ENCODE data around the gene SNX25.
"Not testable (repeated sequence)": the region's sequence is repeated elsewhere in the genome, so short reads cannot be mapped to it uniquely, and the experiment has no call there.

The SNX25 gene

DNA sequence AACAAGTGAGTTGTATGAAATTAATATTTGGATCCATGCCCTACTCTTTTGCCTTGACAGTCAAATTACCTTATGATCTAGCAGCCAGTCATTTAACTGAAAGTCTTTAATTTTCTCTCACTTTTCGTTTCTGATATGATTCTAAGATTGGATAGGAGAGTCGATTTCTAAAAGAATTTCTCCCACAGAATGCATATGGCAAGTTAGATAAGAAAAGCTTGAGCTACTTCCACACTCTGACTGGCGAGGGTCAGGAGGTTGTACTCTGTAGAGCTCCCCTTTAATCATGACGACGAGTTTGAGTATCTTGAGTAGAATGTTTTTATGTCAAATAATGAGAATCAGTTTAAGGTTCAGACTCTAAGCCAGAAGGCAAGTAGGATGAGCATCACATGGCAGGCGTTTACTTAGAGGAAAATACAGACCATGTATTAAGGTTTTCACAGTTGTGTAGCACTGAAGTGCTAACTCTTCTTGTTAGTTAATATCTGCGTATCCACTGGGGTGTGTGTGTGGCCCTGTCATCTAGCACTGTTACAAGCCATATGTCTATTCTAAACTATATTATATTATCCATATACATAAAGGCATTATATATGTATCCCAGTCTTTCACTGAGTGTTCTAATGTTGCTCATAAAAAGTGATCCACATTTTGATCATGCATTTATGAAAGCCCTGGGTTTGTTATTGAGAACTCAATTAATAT is 148.5 kb downstream of the SNX25 start:
- no peak for DNase-seq
- in situ Hi-C loops (cut with MboI; ENCODE audit: low pct_unique_long_range_greater_than_20kb, low sequenced_read_pairs) = no loop called here

DNA sequence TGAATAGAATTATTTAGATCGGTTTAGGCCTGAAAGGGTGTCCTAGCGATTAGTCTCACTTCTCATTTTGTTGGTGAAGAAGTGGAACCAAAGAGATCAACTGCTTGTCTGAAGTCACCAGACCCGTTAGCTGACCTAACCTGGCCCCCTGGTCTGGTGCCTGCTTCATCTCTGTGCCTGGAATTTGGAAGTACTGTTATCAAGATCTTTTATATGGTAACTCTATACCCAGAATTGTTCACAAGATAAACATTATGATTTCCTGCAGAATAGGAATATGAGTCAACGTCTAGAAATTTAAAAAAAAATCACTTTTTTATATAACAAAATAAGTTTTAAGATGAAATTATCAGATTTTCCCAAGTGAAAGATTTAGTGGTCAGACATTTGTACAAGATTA is 149.1 kb downstream of the SNX25 start:
- DNase-seq = no peak
- in situ Hi-C loops (cut with MboI; ENCODE audit: low pct_unique_long_range_greater_than_20kb, low sequenced_read_pairs) = no loop called here

DNA sequence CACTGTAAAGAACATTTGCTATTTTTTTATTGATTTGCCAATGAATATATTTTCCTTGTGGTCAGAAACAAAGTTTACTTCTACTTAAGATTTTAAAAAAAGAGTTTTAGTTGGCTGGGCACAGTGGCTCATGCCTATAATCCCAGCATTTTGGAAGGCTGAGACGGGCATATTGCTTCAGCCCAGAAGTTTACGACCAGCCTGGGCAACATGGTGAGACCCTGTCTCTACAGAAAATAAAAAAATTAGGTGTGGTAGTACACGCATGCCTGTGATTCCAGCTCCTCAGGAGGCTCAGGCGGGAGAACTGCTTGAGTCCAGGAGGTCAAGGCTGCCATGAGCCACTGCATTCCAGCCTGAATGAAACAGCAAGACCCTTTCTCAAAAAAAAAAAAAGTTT is 149.6 kb downstream of the SNX25 start:
- DNase-seq = no peak
- in situ Hi-C loops (cut with MboI; ENCODE audit: low pct_unique_long_range_greater_than_20kb, low sequenced_read_pairs) = no loop called here

DNA sequence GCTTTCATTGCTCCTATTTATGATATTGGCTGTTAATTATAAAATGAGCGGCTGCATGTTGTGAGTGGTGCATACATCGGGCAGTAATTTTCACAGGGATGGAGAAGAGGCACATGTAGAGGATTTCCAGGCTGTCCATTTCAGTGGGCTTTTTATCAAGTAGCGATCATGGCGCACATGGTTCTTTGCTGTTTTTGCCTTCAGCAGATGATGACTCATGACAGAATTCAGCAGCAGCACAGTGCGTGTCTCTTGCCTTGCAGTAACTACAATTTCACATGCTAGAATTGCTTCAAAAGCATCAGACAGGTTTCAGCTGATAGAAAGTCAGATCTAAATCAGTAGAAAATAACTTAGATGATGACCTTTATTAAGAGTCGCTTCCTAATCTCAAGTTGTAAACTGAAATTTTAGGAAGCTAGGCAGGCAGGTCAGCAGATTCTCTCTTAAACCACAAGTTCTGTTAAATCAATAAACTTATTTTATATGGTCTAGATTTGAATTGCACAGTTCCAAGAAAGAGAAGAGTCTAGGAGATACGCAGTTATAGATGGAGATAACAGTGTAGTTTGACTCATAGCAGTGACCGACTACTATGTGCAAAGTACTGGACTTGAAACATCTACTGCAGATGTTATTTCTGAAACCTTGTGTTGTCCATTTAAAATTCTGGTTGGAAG is 150.5 kb downstream of the SNX25 start:
- in situ Hi-C loops (cut with MboI; ENCODE audit: low pct_unique_long_range_greater_than_20kb, low sequenced_read_pairs) = no loop called here
- DNase-seq = no peak

DNA sequence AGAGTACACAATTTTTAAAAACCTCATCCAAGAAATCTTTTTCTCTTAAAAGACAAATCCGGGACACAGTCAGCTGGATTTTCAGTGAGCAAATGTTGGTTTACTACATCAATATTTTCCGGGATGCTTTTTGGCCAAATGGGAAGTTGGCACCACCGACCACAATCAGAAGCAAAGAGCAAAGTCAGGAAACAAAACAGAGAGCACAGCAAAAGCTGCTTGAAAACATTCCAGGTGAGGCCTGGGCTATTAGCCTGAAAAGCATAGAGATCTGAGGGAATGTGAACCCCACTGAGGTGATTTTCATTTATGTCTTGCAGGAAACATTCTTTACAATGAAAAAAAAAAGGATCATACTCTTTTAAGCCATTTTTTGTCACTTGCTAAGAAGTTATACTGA is 152.5 kb downstream of the SNX25 start:
- in situ Hi-C loops (cut with MboI; ENCODE audit: low pct_unique_long_range_greater_than_20kb, low sequenced_read_pairs) = no loop called here
- no peak for DNase-seq

DNA sequence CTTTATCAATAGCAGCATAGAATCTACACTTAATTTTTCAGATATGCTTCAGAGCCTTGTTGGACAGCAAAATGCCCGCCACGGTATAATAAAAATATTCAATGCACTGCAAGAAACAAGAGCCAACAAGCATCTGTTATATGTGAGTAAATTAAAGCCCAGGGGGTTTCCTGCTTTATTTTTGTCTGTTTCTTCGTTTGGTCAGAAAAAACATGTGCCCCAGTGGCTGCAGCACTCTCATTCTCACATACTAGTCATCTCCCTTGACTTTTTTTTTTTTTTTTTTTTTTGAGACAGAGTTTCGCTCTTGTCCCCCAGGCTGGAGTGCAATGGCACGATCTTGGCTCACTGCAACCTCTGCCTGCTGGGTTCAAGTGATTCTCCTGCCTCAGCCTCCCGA is 153.2 kb downstream of the SNX25 start:
- in situ Hi-C loops (cut with MboI; ENCODE audit: low pct_unique_long_range_greater_than_20kb, low sequenced_read_pairs) = not testable (repeated sequence)

DNA sequence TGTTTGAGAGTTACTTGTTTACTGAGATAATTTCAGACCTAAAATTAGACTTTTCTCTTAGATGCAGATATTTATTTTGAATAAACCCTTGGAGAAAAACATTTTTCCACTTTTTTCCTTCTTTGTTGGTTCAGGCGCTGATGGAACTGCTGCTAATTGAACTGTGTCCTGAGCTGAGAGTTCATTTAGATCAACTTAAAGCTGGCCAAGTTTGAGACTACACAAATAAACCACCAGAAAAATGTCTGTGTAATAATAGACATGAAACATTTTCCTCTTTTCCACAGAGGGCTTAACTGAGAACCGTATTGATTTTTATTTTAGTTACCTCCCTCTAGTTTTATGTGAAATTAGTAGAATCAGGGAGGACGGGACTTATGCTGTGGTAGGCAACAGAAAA is 153.9 kb downstream of the SNX25 start:
- in situ Hi-C loops (cut with MboI; ENCODE audit: low pct_unique_long_range_greater_than_20kb, low sequenced_read_pairs) = no loop called here

More for the DNA sequence above, 153.2 kb downstream of the SNX25 start:
- not testable (repeated sequence) for DNase-seq

DNA sequence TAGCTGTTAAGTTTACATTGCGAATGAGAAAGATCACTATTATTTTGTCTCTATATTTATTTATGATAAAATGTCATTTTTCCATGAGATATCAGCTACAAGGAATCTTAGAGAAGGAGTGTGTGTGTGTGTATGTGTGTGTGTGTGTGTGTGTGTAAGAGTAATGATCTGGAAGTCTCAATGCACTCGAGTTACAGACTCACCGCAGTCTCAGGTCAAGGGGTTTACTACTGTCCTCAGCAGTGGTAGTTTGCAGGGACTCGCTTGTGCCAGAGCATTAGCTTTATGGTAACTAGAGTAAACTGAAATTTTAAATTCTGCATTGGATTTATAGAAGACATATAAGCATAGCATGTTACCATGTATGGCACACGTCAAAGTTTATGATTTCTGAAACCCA is 155.5 kb downstream of the SNX25 start:
- no peak for DNase-seq
- in situ Hi-C loops (cut with MboI; ENCODE audit: low pct_unique_long_range_greater_than_20kb, low sequenced_read_pairs) = no loop called here

More for the DNA sequence above, 153.9 kb downstream of the SNX25 start:
- DNase-seq = no peak

DNA sequence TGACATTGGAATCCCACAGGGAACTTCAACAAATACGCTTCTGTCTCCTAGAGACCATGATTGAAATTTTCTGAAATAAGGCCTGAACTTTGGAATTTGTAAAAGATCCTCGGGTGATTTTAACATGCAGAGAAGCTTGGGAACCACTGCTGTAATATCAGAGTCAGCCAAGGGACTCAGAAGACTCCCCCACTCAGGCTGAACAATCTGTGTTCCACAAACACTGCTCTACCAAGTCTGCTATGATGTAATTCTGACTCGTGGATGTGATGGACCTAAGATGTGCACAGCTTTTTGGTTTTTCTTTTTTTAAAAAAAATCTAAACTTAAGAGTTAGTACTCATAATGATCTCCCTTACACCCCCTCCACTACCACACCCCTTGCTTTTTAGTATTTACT is 160.3 kb downstream of the SNX25 start:
- in situ Hi-C loops (cut with MboI; ENCODE audit: low pct_unique_long_range_greater_than_20kb, low sequenced_read_pairs) = no loop called here
- no peak for DNase-seq

DNA sequence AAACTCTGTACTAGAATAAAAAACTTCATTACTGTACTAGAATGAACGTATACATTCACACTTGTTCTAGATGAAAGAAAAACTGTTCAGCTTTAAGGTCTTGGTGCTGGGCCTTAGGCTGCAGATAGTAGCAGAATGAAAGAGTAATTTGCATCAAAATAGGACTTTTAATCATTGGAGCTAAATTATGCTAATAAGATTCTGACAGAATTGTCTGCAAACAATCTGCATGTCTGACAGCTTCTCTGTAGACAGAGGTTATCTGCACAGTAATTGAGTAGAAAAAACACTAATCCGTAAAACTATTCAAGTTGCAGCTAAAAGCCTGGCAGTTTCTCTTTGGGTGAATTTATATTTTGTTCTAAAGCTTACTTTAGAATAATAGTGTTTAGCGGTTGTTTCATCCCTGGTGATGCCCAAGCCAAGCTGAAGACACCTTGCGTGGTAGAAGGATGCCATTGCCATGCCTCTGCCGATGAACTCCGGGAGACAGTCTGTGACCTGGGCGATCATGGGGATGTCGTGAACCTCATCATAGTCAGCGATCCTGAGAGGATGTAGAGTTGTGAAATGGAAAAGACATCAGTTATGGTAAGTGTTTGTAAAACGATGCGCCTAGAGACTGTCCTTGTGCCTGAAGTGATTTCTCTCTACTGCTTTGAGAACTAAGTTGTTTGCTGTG is 161.0 kb downstream of the SNX25 start:
- in situ Hi-C loops (cut with MboI; ENCODE audit: low pct_unique_long_range_greater_than_20kb, low sequenced_read_pairs) = no loop called here
- no peak for DNase-seq

DNA sequence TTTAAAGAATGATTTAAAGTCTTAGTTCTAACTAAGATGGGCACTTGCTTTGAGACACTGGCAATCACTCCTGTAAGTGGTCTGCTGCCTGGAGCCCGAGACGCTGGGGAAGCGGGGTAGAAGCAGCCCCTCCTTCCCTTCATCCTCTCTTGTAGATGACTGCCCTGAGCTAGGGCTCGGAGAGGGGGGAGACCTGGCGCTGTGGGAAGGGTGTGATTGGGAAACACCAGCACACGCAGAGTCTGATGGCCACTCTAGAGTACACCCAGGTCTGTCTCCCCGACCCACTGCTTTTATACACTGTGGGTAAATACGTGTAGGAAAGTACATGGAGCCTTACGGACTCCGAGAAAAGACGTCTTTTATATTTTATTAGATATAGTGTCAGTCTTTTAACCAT is 162.3 kb downstream of the SNX25 start:
- DNase-seq = no peak
- in situ Hi-C loops (cut with MboI; ENCODE audit: low pct_unique_long_range_greater_than_20kb, low sequenced_read_pairs) = no loop called here

DNA sequence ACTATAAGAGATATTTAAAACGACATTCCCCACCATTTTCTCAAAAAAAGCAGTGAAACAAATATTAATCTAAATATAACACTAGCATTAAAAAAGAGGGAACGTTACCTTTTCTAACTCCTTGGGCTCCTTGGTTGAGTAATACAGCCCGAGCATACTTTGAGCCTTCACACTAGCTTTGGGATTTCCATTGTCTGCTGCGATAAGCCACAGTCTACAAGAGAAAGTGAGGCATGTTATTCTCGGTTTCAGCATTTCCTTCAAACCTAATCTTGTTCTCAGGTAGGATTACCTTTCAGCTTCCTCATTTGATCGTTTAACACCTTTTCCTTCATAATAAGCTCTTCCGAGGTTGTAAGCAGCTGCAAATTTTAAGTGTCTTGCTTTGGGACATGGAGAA is 164.6 kb downstream of the SNX25 start:
- in situ Hi-C loops (cut with MboI; ENCODE audit: low pct_unique_long_range_greater_than_20kb, low sequenced_read_pairs) = no loop called here
- DNase-seq = no peak

DNA sequence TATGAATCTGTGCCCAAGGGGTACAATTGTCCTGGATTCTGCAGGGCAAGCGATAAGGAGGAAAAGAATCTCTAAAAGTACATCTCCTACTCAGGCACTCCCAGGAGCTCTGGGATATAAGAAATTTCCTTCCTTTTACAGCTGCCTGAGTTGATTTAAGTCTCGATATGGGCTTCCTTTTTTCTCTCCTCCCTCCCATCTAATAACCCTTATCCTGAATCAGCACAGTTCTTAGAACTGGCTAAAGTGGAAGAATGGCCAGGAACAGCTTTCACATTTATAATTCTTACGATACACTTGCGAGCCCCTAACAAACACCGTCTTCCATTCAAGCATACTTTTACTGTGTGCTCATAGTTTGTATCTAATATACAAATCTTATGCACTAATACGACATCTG is 165.2 kb downstream of the SNX25 start:
- in situ Hi-C loops (cut with MboI; ENCODE audit: low pct_unique_long_range_greater_than_20kb, low sequenced_read_pairs) = no loop called here
- peak; percentile 18 for DNase-seq

DNA sequence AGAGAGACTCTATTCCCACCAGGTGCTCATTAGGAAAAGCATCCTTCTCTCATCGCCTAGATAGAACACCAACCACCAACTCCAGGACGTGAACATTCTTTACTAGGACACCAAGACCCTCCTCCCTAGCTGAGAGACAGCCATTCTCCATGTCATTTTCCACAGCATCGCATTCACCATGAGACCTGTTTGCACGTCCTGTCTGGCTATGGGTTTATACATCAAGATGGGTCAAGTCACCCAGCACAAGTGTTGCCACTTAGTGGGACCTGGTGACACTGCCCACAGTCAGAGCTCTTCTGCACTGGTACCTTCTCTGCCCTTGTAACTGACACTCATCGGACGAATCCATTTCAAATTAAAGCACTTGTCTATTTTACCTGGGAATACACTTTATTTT is 168.9 kb downstream of the SNX25 start:
- DNase-seq = no peak
- in situ Hi-C loops (cut with MboI; ENCODE audit: low pct_unique_long_range_greater_than_20kb, low sequenced_read_pairs) = no loop called here

DNA sequence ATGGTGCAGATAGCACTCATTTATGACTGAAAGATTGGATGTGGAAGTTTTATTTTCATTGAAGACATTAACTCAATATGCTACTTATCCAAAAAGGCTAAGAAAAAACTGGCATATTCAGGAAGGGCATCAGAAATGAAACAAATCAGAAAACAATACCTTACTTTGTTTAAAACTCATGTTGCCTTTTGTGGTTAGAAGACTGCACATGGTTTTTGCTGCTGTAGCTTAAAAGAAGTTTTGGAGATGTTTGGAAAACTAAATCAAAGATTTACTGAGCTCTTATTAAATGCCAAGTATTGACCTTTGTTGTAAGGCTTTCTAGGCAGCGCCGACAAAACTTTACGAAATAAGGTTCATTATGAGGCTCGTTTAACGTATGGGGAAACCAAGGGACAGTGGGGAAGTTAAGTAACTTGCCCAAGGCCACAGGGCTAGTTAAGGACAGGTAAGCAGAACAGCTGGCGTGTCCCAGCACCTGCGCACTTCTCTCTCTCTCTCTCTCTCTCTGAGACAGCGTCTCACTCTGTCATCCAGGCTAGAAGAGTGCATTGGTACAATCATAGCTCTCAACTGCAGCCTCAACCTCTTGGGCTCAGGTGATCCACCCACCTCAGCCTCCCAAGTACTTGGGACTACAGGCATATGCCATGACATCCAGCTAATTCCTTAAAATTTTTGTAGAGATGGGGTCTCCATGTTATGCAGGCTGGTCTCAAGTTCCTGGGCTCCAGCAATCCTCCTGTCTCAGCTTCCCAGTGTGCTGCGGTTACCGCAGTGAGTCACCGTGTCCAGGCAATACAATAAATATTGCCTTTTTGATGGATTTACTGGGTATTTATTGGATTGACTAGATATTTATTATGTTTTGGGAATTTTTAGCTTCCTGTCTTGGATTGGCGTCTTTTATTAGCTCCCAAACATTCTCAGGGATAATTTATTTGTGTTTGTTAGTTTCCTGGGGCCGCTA is 170.2 kb downstream of the SNX25 start:
- in situ Hi-C loops (cut with MboI; ENCODE audit: low pct_unique_long_range_greater_than_20kb, low sequenced_read_pairs) = no loop called here
- DNase-seq = no peak

DNA sequence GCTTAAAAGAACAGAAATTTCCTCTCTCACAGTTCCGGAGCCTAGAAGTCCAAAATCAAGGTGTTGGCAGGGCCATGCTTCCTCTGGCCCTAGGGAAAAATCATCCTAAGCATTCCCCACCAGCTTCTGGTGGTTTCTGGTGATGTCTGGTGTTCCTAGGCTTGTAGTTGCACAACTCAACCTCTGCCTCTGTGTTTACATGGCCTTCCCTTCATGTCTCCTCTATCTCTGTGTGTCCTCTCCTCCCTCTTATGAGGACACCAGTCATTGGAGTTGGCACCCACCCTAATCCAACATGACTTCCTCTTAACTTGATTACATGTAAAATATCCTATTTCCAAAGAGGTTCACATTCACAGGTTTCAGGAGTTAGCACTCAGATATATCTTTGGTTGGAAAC is 170.9 kb downstream of the SNX25 start:
- DNase-seq = peak; percentile 37
- in situ Hi-C loops (cut with MboI; ENCODE audit: low pct_unique_long_range_greater_than_20kb, low sequenced_read_pairs) = no loop called here

DNA sequence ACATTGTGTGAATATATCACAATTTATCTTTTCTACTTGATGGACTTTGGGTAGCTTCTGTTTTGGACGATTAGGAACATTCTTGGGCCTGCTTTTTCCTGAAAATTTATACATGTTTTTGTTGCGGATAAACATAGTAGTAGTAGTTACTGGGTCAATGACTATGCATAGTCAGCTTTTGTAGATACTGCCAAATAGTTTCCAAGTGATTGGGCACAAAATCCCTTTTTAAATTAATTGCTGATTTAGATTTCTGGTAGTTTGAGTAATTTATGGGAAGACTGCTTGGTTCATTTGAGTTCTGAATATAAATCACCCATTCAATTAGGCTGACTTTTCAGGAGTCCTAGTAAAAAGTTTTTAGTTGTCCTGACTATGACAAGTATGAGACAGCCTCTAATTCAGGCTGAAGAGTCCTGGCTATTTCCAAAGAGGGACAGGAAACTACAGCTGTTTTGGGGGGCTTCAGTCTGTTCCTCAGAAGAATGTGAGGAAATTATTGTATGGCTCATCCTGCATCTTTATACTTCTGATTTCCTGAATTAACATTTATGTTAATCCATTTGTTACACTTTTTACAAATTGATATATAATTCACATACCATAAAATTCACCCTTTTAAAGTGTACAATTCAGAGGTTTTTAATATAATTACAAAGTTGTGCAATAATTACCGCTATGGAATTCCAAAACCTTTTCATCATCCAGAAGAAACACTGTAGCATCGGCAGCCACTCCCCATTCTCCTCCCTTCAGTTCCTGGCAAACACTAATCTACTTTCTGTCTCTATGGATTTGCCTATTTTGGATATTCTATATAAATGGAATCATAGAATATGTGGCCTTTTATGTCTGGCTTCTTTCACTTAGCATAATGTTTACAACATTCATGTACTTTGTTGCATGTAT is 172.1 kb downstream of the SNX25 start:
- DNase-seq = no peak
- in situ Hi-C loops (cut with MboI; ENCODE audit: low pct_unique_long_range_greater_than_20kb, low sequenced_read_pairs) = no loop called here

DNA sequence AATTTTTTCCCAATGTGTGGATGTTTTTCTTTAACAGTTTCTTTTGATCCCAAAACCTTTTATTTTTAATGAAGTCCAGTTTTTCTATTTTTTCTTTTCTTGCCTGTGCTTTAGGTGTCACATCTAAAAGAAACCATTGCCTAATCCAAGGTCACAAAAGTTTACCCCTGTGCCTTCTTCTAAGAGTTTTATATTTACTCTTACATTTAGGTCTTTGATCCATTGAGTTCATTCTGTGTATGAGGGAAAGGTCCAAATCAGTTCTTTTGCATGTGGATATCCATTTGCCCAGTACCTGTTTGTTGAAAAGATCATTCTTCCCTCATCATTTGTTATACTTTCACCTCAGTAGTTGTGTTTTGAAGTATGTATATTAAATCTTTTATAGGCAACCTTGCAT is 173.4 kb downstream of the SNX25 start:
- in situ Hi-C loops (cut with MboI; ENCODE audit: low pct_unique_long_range_greater_than_20kb, low sequenced_read_pairs) = no loop called here

More for the DNA sequence above, 173.4 kb downstream of the SNX25 start:
- DNase-seq = no peak
